GM20431 (cell line): ENCODE measurements around the gene CIPC.

Source experiments
- in situ Hi-C: fragments of 300-500 bp; cut with MseI, MboI; formaldehyde crosslinking; loops from one replicate; pipeline ENCODE4 v1.15.0; 2020; ENCODE audit warnings: low sequenced_read_pairs; ENCODE audit not compliant: unreplicated experiment

The CIPC gene

GRCh38 chr14:77120771-77121743 is 23.0 kb downstream of the CIPC start:
- in situ Hi-C loops: no loop called here

- in situ Hi-C loops: no loop called here
Observed at GRCh38 chr14:77122526-77123125, 24.6 kb downstream of the CIPC start.

DNA sequence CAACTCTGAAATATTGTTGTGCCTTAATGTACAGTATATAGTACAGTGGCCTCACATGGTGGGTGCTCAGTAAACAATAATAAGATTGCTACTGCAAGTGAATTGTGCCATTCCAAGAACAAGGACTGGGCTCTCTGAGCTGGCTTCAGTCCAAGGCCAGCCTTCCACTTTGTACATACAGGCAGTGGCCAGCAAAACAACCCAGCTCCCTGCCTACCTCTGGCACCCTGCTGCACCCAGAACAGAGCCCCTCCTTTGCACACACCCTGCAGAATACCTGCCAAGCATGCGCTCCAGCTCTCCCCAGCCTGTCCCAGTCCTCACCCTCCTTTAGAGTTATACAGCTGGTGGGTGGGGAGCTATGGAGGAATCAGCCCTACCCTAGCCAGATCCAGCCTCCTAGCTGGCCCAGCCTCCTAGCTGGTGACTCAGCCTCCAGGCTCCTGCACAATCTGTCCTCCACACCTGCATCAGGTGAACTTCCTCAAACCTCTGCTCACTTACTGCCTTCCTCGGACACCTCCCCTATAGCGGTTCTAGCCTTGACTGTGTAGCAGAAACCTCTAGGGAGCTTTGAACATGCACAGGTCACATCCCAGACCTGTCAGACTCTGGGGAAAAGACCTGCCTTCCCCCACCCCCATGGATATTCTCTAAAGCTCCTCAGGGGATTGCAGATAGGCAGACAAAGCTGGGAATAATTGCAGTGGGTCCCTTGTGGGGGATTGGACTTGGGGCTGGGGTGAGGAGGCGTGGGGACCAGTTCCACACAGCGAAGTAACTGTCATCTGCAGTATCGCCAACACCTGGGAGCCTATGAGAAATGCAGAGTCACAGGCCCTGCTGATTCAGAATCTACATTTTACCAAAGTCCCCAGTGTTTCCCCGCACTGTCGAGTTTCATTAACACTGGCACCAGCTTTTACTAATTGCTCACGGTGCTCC is 25.6 kb downstream of the CIPC start:
- in situ Hi-C loops: no loop called here

GRCh38 chr14:77124345-77125280 is 26.6 kb downstream of the CIPC start:
- in situ Hi-C loops: no loop called here

GRCh38 chr14:77125281-77125801 is 27.3 kb downstream of the CIPC start:
- in situ Hi-C loops: no loop called here

DNA sequence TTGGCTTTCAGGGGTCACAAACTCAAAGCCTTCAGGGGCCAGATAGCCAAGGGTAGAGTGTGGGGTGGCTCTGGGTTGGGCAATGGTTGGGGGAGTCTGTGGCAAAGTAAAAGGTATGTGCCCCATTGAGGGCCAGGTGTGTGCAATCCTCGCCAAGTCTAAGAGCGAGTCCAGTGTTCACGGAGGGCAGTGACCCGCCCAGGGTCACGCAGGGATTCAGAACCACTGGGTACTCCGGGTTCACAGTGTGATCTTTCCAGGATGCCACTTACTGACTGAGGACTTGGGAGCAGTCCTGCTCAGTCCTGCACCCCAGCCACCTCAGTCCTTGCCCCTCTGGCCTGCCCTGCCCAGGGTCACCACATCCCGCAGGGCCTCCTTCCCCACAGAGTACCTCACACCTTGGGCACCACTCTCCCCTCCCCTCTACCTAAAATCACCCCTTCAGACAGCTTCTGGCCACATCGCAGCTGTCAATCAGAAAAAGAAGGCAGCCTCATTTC is 27.8 kb downstream of the CIPC start:
- in situ Hi-C loops: no loop called here

DNA sequence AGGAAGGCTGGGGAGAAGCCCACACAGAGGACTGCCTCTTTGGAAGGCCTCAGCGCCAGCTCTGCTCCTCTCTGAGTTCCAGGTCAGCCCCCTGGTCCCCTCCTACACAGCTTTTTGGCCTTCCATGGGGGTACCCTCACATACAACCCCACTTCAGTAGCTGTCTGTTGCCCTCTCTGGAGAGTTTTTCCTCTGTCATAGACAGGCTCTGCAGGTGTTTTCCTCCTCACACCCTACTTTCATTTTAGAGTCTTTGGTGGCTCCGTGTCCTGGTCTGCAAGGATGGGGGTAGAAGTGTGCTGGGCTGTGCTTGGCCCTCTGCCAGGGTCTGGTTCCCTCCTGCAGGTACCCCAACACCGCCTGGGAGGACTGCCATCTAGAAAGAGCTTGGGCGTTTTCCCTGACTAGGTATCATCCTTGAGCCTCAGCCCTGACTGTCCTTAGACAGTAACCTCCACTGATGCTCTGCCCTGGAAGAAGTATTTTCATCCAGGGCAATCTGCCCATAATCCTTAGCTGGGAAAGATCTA is 28.5 kb downstream of the CIPC start:
- in situ Hi-C loops: no loop called here

GRCh38 chr14:77128414-77128891 is 30.4 kb downstream of the CIPC start:
- in situ Hi-C loops: no loop called here

DNA sequence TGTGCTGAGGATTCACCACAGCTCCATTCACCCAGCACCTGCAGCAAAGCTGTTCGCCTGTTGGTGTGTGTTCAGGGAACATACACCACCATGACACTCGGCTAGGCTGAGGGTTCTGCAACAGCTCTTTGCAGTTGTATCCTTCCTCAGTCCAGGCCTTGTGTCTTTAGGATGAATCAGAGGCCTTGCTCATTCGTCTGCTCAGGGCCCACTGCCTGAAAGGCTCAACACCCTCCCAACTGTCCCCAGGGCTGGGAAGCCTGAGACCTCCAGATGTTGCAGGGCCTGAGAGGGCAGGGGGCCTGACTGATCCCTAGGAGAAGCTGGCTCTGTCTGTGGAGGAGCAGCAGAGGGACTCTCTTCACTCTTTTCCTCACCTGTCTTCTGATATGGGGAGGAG is 32.3 kb downstream of the CIPC start:
- in situ Hi-C loops: no loop called here

GRCh38 chr14:77131206-77131605 is 33.1 kb downstream of the CIPC start:
- in situ Hi-C loops: no loop called here

- in situ Hi-C loops: no loop called here
Observed at GRCh38 chr14:77131871-77132486, 33.9 kb downstream of the CIPC start.

GRCh38 chr14:77133720-77134338 is 35.8 kb downstream of the CIPC start:
- in situ Hi-C loops: no loop called here

DNA sequence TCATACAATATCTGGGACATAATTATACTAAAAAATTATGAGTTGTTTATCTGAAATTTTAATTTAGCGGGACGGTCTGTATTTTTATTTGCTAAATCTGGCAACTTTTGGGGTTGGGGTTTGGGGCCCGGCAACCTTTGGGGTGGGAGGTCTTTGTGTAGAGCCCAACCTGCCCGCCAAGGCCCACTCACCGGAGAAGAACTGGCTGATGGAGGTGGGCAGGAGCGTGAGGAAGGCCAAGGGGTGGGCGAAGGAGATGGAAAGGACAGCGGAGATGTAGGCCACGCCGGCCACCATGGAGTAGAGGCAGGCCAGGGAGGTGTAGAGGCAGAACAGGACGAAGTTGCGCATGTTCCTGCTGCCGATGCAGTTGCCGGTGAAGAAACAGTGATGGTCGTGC is 41.0 kb downstream of the CIPC start:
- in situ Hi-C loops: no loop called here

- in situ Hi-C loops: no loop called here
Observed at GRCh38 chr14:77139540-77140358, 41.7 kb downstream of the CIPC start.

GRCh38 chr14:77140359-77141213 is 42.5 kb downstream of the CIPC start:
- in situ Hi-C loops: no loop called here
